SK-N-SH (cell line): Measurements from ENCODE around the gene RILPL2.

Experiments used
- ELF1 ChIP-seq: IDR thresholded peaks from 2 replicates; pipeline ENCODE4 v1.4.0; 2012
- EP300 ChIP-seq, 2 experiments: IDR thresholded peaks; 2 replicates each; pipeline versions ENCODE4 v1.4.0 to v1.6.1; 2012; ENCODE audit warnings: borderline replicate concordance in 1 of 2, low read depth in 1 of 2, low read length in 1 of 2
- MAX ChIP-seq: IDR thresholded peaks from 2 replicates; pipeline ENCODE4 v1.4.0; 2012; ENCODE audit warnings: low read depth
- MXI1 ChIP-seq: IDR thresholded peaks from 2 replicates; pipeline ENCODE4 v1.6.1; 2012; ENCODE audit warnings: mild to moderate bottlenecking, low read depth, low read length, improper control_type of control experiment
- POLR2AphosphoS5 ChIP-seq: IDR thresholded peaks from 2 replicates; pipeline ENCODE4 v1.6.1; 2012; ENCODE audit warnings: low read depth, low read length
- RAD21 ChIP-seq: IDR thresholded peaks from 2 replicates; pipeline ENCODE4 v1.6.1; 2012; ENCODE audit warnings: mild to moderate bottlenecking, low read length
- RFX5 ChIP-seq: IDR thresholded peaks from 2 replicates; pipeline ENCODE4 v1.6.1; 2012; ENCODE audit warnings: mild to moderate bottlenecking, improper control_type of control experiment, low read length
- SIN3A ChIP-seq: IDR thresholded peaks from 2 replicates; pipeline ENCODE4 v1.6.1; 2012; ENCODE audit warnings: low read depth, mild to moderate bottlenecking, low read length, moderate library complexity, borderline replicate concordance
- SMC3 ChIP-seq: IDR thresholded peaks from 2 replicates; pipeline ENCODE4 v1.6.1; 2012; ENCODE audit warnings: low read depth, low read length, improper control_type of control experiment
- USF2 ChIP-seq: fragments of 150-350 bp; IDR thresholded peaks from 2 replicates; pipeline ENCODE4 v1.6.1; 2017; ENCODE audit warnings: antibody characterized with exemption, low read length, low read depth, borderline replicate concordance
- TF ChIP-seq, protein P1 (sequence below): fragments of 200-600 bp; sonication (generic); IDR thresholded peaks from 2 replicates; pipeline ENCODE4 v1.6.1; 2017; ENCODE audit warnings: antibody characterized with exemption, mild to moderate bottlenecking, moderate library complexity

DNA sequence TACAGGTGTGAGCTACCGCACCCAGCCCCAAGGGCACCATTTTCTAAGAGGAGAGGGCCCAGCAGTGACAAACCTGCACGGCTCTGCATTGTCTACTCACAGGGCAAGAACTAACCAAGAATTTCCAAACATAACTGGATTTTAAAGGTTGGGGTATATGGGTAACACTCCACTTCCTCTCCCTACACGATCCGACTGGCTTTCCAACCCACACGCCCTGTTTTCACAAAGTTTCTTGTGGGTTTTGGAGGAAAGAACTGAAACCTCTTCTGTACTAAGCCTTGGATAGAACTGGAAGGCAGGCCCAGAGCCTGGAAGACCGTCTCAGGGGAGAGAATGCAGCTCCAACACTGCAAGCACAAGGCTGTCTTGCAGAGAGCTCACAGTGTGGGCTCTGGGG, 46.4 kb upstream of the RILPL2 start:
- TF ChIP-seq ELF1 (no peak), EP300 (IDR thresholded peaks at IDR 0.05; ENCODE audit: borderline replicate concordance in 1 of 2, low read depth in 1 of 2, low read length in 1 of 2) (no peak), MAX (no peak), RFX5 (no peak), POLR2AphosphoS5 (no peak), SIN3A (no peak), RAD21 (no peak), SMC3 (no peak), USF2 (no peak), MXI1 (no peak)
- TF ChIP-seq, protein P1, sequence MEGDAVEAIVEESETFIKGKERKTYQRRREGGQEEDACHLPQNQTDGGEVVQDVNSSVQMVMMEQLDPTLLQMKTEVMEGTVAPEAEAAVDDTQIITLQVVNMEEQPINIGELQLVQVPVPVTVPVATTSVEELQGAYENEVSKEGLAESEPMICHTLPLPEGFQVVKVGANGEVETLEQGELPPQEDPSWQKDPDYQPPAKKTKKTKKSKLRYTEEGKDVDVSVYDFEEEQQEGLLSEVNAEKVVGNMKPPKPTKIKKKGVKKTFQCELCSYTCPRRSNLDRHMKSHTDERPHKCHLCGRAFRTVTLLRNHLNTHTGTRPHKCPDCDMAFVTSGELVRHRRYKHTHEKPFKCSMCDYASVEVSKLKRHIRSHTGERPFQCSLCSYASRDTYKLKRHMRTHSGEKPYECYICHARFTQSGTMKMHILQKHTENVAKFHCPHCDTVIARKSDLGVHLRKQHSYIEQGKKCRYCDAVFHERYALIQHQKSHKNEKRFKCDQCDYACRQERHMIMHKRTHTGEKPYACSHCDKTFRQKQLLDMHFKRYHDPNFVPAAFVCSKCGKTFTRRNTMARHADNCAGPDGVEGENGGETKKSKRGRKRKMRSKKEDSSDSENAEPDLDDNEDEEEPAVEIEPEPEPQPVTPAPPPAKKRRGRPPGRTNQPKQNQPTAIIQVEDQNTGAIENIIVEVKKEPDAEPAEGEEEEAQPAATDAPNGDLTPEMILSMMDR, result no peak
